IPS-20b (cell line): ENCODE measurements around the gene ITGAE.
"Not testable (repeated sequence)": the region's sequence is repeated elsewhere in the genome, so short reads cannot be mapped to it uniquely, and the experiment has no call there.

Source experiments
- H3K27ac ChIP-seq: one replicate; pipeline ENCODE4 v1.5.1; 2013; ENCODE audit warnings: low read length
- H3K27me3 ChIP-seq: 2 replicates; pipeline ENCODE4 v1.6.1; 2013; ENCODE audit warnings: mild to moderate bottlenecking, low read length, inconsistent platforms; ENCODE audit not compliant: insufficient read depth
- H3K36me3 ChIP-seq: 2 replicates; pipeline ENCODE4 v1.6.1; 2013; ENCODE audit warnings: low read depth, mild to moderate bottlenecking, inconsistent platforms, low read length, moderate library complexity; ENCODE audit not compliant: insufficient read depth
- H3K4me1 ChIP-seq: 2 replicates; pipeline ENCODE4 v1.6.1; 2013; ENCODE audit warnings: mild to moderate bottlenecking, control low read depth, inconsistent platforms, low read length, moderate library complexity; ENCODE audit not compliant: insufficient read depth
- H3K4me3 ChIP-seq: 2 replicates; pipeline ENCODE4 v1.5.1; 2013; ENCODE audit warnings: mild to moderate bottlenecking, low read length, inconsistent platforms
- H3K9ac ChIP-seq: 2 replicates; pipeline ENCODE4 v1.6.1; 2013; ENCODE audit warnings: low read depth, mild to moderate bottlenecking, inconsistent platforms, low read length, moderate library complexity
- H3K9me3 ChIP-seq: 2 replicates; pipeline ENCODE4 v1.6.1; 2013; ENCODE audit warnings: mild to moderate bottlenecking, low read depth, low read length, inconsistent platforms; ENCODE audit not compliant: insufficient read depth

Gene ITGAE

GRCh38 chr17:3735515-3735914, 65.5 kb downstream of the ITGAE start:
- Histone ChIP-seq H3K36me3 (no peaks in the 10 kb centered on the region), H3K9ac (no peak overlapping the region)

GRCh38 chr17:3734911-3735276, 66.1 kb downstream of the ITGAE start:
- not testable (repeated sequence) for H3K27ac ChIP-seq, H3K36me3 ChIP-seq, H3K9ac ChIP-seq, H3K4me3 ChIP-seq, H3K27me3 ChIP-seq, H3K9me3 ChIP-seq
- H3K4me1 ChIP-seq: peaks cover 11% of the 10 kb centered on the region

More at GRCh38 chr17:3735515-3735914, 65.5 kb downstream of the ITGAE start:
- Histone ChIP-seq H3K4me1 (peaks cover 9% of the 10 kb centered on the region), H3K4me3 (no peak overlapping the region), H3K27me3 (no peaks in the 10 kb centered on the region), H3K27ac (no peak overlapping the region), H3K9me3 (no peaks in the 10 kb centered on the region)

GRCh38 chr17:3732210-3732621, 68.8 kb downstream of the ITGAE start:
- H3K27me3 ChIP-seq: no peaks in the 10 kb centered on the region
- peaks cover 6% of the 10 kb centered on the region for H3K4me1 ChIP-seq
- H3K9me3 ChIP-seq: no peaks in the 10 kb centered on the region
- no peak overlapping the region for H3K4me3 ChIP-seq
- no peak overlapping the region for H3K9ac ChIP-seq
- H3K36me3 ChIP-seq: peaks cover 14% of the 10 kb centered on the region; the same call in 1 of the 2 replicates
- H3K27ac ChIP-seq: no peak overlapping the region

GRCh38 chr17:3730881-3731429, 70.0 kb downstream of the ITGAE start:
- H3K4me3 ChIP-seq: no peak overlapping the region
- peaks cover 6% of the 10 kb centered on the region for H3K4me1 ChIP-seq
- no peaks in the 10 kb centered on the region for H3K27me3 ChIP-seq
- no peaks in the 10 kb centered on the region for H3K9me3 ChIP-seq
- 0 out of 2 replicates have a peak overlapping the region, but pooled peaks have one; percentile 46 for H3K9ac ChIP-seq
- H3K36me3 ChIP-seq: peaks cover 25% of the 10 kb centered on the region
- no peak overlapping the region for H3K27ac ChIP-seq

GRCh38 chr17:3729881-3730280, 71.1 kb downstream of the ITGAE start:
- no peaks in the 10 kb centered on the region for H3K9me3 ChIP-seq
- H3K9ac ChIP-seq: no peak overlapping the region
- H3K4me1 ChIP-seq: peaks cover 9% of the 10 kb centered on the region
- no peak overlapping the region for H3K4me3 ChIP-seq
- H3K36me3 ChIP-seq: peaks cover 34% of the 10 kb centered on the region
- no peak overlapping the region for H3K27ac ChIP-seq
- no peaks in the 10 kb centered on the region for H3K27me3 ChIP-seq

- not testable (repeated sequence) for H3K9ac ChIP-seq, H3K27ac ChIP-seq, H3K9me3 ChIP-seq, H3K4me3 ChIP-seq, H3K27me3 ChIP-seq
- Histone ChIP-seq H3K36me3 (peaks cover 34% of the 10 kb centered on the region), H3K4me1 (peaks cover 13% of the 10 kb centered on the region)
Measured at GRCh38 chr17:3728099-3728498, 72.9 kb downstream of the ITGAE start.

- no peak overlapping the region for H3K9ac ChIP-seq
- H3K36me3 ChIP-seq: peaks cover 34% of the 10 kb centered on the region
- H3K9me3 ChIP-seq: no peaks in the 10 kb centered on the region
- no peak overlapping the region for H3K4me3 ChIP-seq
- H3K27me3 ChIP-seq: no peaks in the 10 kb centered on the region
- H3K27ac ChIP-seq: no peak overlapping the region
- H3K4me1 ChIP-seq: peaks cover 13% of the 10 kb centered on the region
Measured at GRCh38 chr17:3727041-3727440, 73.9 kb downstream of the ITGAE start.

GRCh38 chr17:3724378-3725077, 76.5 kb downstream of the ITGAE start:
- H3K36me3 ChIP-seq: peaks cover 42% of the 10 kb centered on the region
- peak overlapping the region; percentile 23 for H3K27ac ChIP-seq
- peak overlapping the region; percentile 96 for H3K4me3 ChIP-seq
- H3K9me3 ChIP-seq: no peaks in the 10 kb centered on the region
- H3K27me3 ChIP-seq: no peaks in the 10 kb centered on the region
- H3K9ac ChIP-seq: peak overlapping the region; percentile 91
- H3K4me1 ChIP-seq: peaks cover 7% of the 10 kb centered on the region

GRCh38 chr17:3723556-3724377, 77.2 kb downstream of the ITGAE start, which contains the start of gene HASPIN:
Gene HASPIN, plus strand, starts transcription at chr17:3723903. Its CDS starts 33 bp downstream, at chr17:3723936.
- Histone ChIP-seq H3K27ac (peak within 1 kb of the TSS; percentile 23), H3K4me3 (peak within 1 kb of the TSS; percentile 96), H3K9me3 (no peaks in the 10 kb centered on the region), H3K27me3 (no peaks in the 10 kb centered on the region), H3K36me3 (peaks cover 40% of the 10 kb centered on the region), H3K9ac (peak within 1 kb of the TSS; percentile 91), H3K4me1 (peaks cover 7% of the 10 kb centered on the region)

GRCh38 chr17:3723188-3723555, 77.8 kb downstream of the ITGAE start:
- Histone ChIP-seq H3K9me3 (no peaks in the 10 kb centered on the region), H3K4me1 (peaks cover 7% of the 10 kb centered on the region), H3K36me3 (peaks cover 46% of the 10 kb centered on the region), H3K9ac (peak overlapping the region; percentile 91), H3K27me3 (no peaks in the 10 kb centered on the region), H3K27ac (no peak overlapping the region), H3K4me3 (peak overlapping the region; percentile 96)

GRCh38 chr17:3722716-3723115, 78.3 kb downstream of the ITGAE start:
- no peak overlapping the region for H3K27ac ChIP-seq
- H3K27me3 ChIP-seq: no peaks in the 10 kb centered on the region
- H3K36me3 ChIP-seq: peaks cover 46% of the 10 kb centered on the region
- peak overlapping the region; percentile 96 for H3K4me3 ChIP-seq
- peaks cover 7% of the 10 kb centered on the region for H3K4me1 ChIP-seq
- H3K9ac ChIP-seq: peak overlapping the region; percentile 91; the same call in 1 of the 2 replicates
- no peaks in the 10 kb centered on the region for H3K9me3 ChIP-seq
